Hepatocyte (in vitro differentiated cells): ENCODE data around the gene NME2. TPM values are rescaled to one million over a fixed set of nuclear protein-coding genes. Genes with fewer than 3 reads are reported as not detected.

Experiments used
- DNase-seq: peaks from one replicate; pipeline ENCODE4 v3.0.0-alpha.2; 2016; ENCODE audit warnings: low spot score
- H2AFZ ChIP-seq: fragments of 200-600 bp; sonication (generic); 2 replicates; pipeline ENCODE4 v1.6.0; 2016; ENCODE audit warnings: antibody characterized with exemption, mild to moderate bottlenecking
- H3K27ac ChIP-seq: fragments of 200-600 bp; sonication (generic); 2 replicates; pipeline ENCODE4 v1.5.1; 2016; ENCODE audit warnings: mild to moderate bottlenecking
- H3K27me3 ChIP-seq: fragments of 200-600 bp; sonication (generic); 2 replicates; pipeline ENCODE4 v1.6.1; 2016
- H3K36me3 ChIP-seq: fragments of 200-600 bp; sonication (generic); replicated peaks from 2 replicates; pipeline ENCODE4 v1.5.1; 2016; ENCODE audit warnings: low read depth; ENCODE audit not compliant: insufficient read depth
- H3K4me1 ChIP-seq: fragments of 200-600 bp; sonication (generic); 2 replicates; pipeline ENCODE4 v1.5.1; 2016; ENCODE audit warnings: mild to moderate bottlenecking, moderate library complexity; ENCODE audit not compliant: insufficient read depth
- H3K4me2 ChIP-seq: fragments of 200-600 bp; sonication (generic); 2 replicates; pipeline ENCODE4 v1.6.0; 2016
- H3K4me3 ChIP-seq: fragments of 200-600 bp; sonication (generic); 2 replicates; pipeline ENCODE4 v1.5.1; 2016; ENCODE audit warnings: mild to moderate bottlenecking
- H3K79me2 ChIP-seq: fragments of 200-600 bp; sonication (generic); 2 replicates; pipeline ENCODE4 v1.6.0; 2017; ENCODE audit warnings: mild to moderate bottlenecking
- H3K9me2 ChIP-seq: fragments of 200-600 bp; sonication (generic); replicated peaks from 2 replicates; pipeline ENCODE4 v1.6.0; 2017; ENCODE audit warnings: mild to moderate bottlenecking; ENCODE audit not compliant: insufficient read depth
- H3K9me3 ChIP-seq: fragments of 200-600 bp; sonication (generic); 2 replicates; pipeline ENCODE4 v1.5.1; 2016; ENCODE audit warnings: low read depth, mild to moderate bottlenecking
- H4K20me1 ChIP-seq: fragments of 200-600 bp; sonication (generic); 2 replicates; pipeline ENCODE4 v1.6.0; 2016; ENCODE audit warnings: mild to moderate bottlenecking; ENCODE audit not compliant: insufficient read depth, poor library complexity, severe bottlenecking
- CTCF ChIP-seq: fragments of 200-600 bp; sonication (generic); IDR thresholded peaks from 2 replicates; pipeline ENCODE4 v1.5.1; 2016; ENCODE audit warnings: antibody characterized with exemption, mild to moderate bottlenecking; ENCODE audit not compliant: poor library complexity
- EZH2 ChIP-seq: fragments of 200-600 bp; sonication (generic); IDR thresholded peaks from 2 replicates; pipeline ENCODE4 v1.6.1; 2016; ENCODE audit warnings: antibody characterized with exemption, mild to moderate bottlenecking, borderline replicate concordance
- EZH2phosphoT487 ChIP-seq: fragments of 200-600 bp; sonication (generic); IDR thresholded peaks from one replicate; pipeline ENCODE4 v1.6.1; 2018; ENCODE audit warnings: antibody characterized with exemption, mild to moderate bottlenecking, low read depth, moderate library complexity; ENCODE audit not compliant: unreplicated experiment, severe bottlenecking
- WGBS: methylation state at CpG from one replicate; pipeline ENCODE4 v1.1.6; 2016; ENCODE audit warnings: low lambda C conversion rate; ENCODE audit errors: missing lambda C conversion rate; 5-methylcytosine and 5-hydroxymethylcytosine counted together
- polyA plus RNA-seq: library from polyadenylated mRNA; unstranded; fragments of >200 nt; fragmentation: Nextera tagmentation; extraction: Ambion mirVana; gene quantifications from 2 replicates; pipeline ENCODE4 v1.2.1, GENCODE V29; 2016
- total RNA-seq: library from RNA; depleted of rRNA; stranded (reverse); fragments of >200 nt; gene quantifications from 2 replicates; pipeline ENCODE4 v1.2.3, GENCODE V29; 2014

NME2 gene
- 290 and 326 TPM in 2 replicates for total RNA-seq
- 480 and 531 TPM in 2 replicates for polyA plus RNA-seq

- H3K36me3 ChIP-seq: no peaks in the 10 kb centered on the region
Measured at GRCh38 chr17:51166198-51166986, at the start of gene NME2. TSS of gene NME2 (plus strand) at chr17:51166411. CDS start at chr17:51166831, 420 bp downstream.

GRCh38 chr17:51118330-51119195 is 47.6 kb upstream of the NME2 start:
- H3K4me1 ChIP-seq: peaks cover 17% of the 10 kb centered on the region
- no peaks in the 10 kb centered on the region for H3K27me3 ChIP-seq
- no peak for TF ChIP-seq EZH2phosphoT487
- no peak for TF ChIP-seq CTCF
- no peak for TF ChIP-seq EZH2
- DNase-seq: peak; percentile 58
- H3K4me3 ChIP-seq: peak overlapping the region; percentile 97
- peaks cover 70% of the 10 kb centered on the region for H3K79me2 ChIP-seq
- H2AFZ ChIP-seq: no peak overlapping the region
- H3K4me2 ChIP-seq: peak overlapping the region; percentile 87
- H3K27ac ChIP-seq: peak overlapping the region; percentile 100
- 78% methylated on average over 14 of the region's 14 CpGs for WGBS
- no peaks in the 10 kb centered on the region for H3K9me2 ChIP-seq
- no peaks in the 10 kb centered on the region for H3K9me3 ChIP-seq
- H3K36me3 ChIP-seq: no peaks in the 10 kb centered on the region
- H4K20me1 ChIP-seq: peaks cover 59% of the 10 kb centered on the region

More at GRCh38 chr17:51166198-51166986, at the start of gene NME2:
- peak within 1 kb of the TSS; percentile 99 for H2AFZ ChIP-seq
- H3K4me2 ChIP-seq: peak within 1 kb of the TSS; percentile 98
- H3K4me1 ChIP-seq: peaks cover 8% of the 10 kb centered on the region
- no peaks in the 10 kb centered on the region for H4K20me1 ChIP-seq
- no peaks in the 10 kb centered on the region for H3K27me3 ChIP-seq
- H3K9me3 ChIP-seq: no peaks in the 10 kb centered on the region
- 1% methylated on average over 49 of the region's 98 CpGs for WGBS
- TF ChIP-seq EZH2: no peak
- TF ChIP-seq EZH2phosphoT487: no peak
- no peak for TF ChIP-seq CTCF
- peaks cover 11% of the 10 kb centered on the region for H3K79me2 ChIP-seq
- peak within 1 kb of the TSS; percentile 85 for H3K4me3 ChIP-seq
- DNase-seq: peak; percentile 94
- no peaks in the 10 kb centered on the region for H3K9me2 ChIP-seq
- peak within 1 kb of the TSS; percentile 97 for H3K27ac ChIP-seq

- 4% methylated on average over 41 of the region's 49 CpGs for WGBS
- H2AFZ ChIP-seq: peak overlapping the region; percentile 48
Measured at GRCh38 chr17:51119415-51120356, 46.5 kb upstream of the NME2 start.

More at GRCh38 chr17:51119415-51120356, 46.5 kb upstream of the NME2 start:
- Histone ChIP-seq H3K27me3 (no peaks in the 10 kb centered on the region), H3K9me2 (no peaks in the 10 kb centered on the region), H3K9me3 (no peaks in the 10 kb centered on the region), H3K4me2 (peak overlapping the region; percentile 87), H4K20me1 (peaks cover 47% of the 10 kb centered on the region), H3K79me2 (peaks cover 58% of the 10 kb centered on the region), H3K27ac (peak overlapping the region; percentile 100), H3K4me1 (peaks cover 17% of the 10 kb centered on the region), H3K4me3 (peak overlapping the region; percentile 97), H3K36me3 (no peaks in the 10 kb centered on the region)
- peak; percentile 60 for DNase-seq
- TF ChIP-seq EZH2phosphoT487 (no peak), CTCF (peak; percentile 43)
